Measurements from ENCODE around the gene CSTF3. TPM values are rescaled to one million over a fixed set of nuclear protein-coding genes. Genes with fewer than 3 reads are reported as not detected.

CSTF3 gene
- total RNA-seq, 1 experiment from 2014 or later, result 68.3 TPM

DNA sequence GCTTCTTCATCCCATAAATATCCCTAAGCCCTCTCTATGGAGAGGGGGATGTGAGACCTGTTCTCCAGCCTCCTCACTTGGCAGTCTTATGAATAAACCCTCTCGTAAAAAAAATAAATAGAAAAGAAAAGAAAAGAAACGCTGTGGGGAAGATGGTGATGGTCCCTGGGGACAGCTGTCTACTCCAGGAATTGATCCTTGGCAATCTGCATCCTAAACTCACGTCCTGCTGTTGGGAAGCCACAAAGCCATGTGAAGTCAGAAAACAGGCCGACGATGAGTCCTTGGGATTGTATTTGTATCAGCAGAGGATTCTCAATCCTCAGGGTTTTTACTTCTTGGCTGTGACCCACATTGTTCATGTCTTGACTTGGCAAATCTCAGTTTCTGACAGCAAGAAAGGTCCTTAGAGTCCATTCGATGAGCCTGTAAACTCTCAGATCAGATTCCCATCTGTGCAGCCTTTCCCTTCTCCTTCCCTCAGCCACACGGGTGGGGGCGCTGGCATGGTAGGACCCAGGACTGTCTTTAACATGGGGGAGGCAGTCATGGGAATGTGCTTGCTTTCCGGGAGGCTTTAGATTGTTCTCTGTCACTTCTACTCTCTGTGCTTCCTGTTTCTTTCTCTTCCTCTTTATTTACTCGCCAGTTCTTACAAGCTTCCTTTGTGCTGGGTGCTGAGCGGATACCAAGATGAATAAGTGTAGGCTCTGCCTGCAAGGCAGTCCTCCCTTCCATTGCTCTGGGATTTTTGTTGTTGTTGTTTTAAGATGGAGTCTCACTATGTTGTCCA lies 97.1 kb downstream of the CSTF3 start (continued):
- no peak for TF ChIP-seq NFE2L1 (CRISPR knock-in tag; IDR thresholded peaks at IDR 0.05)
- TF ChIP-seq ZMAT4 (CRISPR knock-in tag; IDR thresholded peaks at IDR 0.05), result no peak
- no peak for TF ChIP-seq CREB1 (CRISPR knock-in tag; IDR thresholded peaks at IDR 0.05)
- TF ChIP-seq, protein P1, sequence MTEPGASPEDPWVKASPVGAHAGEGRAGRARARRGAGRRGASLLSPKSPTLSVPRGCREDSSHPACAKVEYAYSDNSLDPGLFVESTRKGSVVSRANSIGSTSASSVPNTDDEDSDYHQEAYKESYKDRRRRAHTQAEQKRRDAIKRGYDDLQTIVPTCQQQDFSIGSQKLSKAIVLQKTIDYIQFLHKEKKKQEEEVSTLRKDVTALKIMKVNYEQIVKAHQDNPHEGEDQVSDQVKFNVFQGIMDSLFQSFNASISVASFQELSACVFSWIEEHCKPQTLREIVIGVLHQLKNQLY (CRISPR knock-in tag; IDR thresholded peaks at IDR 0.05), result no peak
- TF ChIP-seq TEAD1 (CRISPR knock-in tag; IDR thresholded peaks at IDR 0.05), result no peak

DNA sequence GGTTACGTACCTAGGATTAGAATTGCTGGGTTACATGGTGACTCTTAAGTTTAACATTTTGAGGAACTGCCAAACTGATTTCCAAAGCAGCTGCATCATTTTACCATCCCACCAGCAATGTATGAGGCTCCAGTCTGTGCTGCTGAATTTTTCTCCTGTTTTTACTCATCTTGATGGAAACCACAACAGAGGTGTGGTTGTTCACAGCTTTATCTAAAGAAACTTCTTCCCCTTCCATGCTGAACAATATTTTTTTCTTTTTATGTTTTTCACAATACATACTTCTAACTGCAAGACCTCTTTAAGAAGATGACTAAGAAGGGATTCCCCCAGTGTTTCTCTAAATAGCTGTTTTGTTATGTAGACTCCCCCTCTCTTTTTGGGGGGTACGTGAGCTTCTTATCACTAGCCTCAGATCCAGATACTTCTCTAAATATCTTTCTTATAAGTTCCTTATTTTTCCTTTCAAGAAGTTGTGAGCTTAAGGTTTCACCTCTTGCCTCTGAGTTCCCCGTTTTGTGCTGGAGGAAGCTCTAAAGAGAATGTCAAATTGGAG lies 97.9 kb downstream of the CSTF3 start:
- H3K9me3 Mint-ChIP-seq, result no peaks in the 10 kb centered on the region
- ChIA-PET CTCF (interaction anchor here (1.0 kb wide), 1 partner anchor 254 kb away, joined by 3 read pairs; no protein-coding TSS in a partner anchor), POLR2A (interaction anchor here (1.0 kb wide), 1 partner anchor 23 kb away, joined by 3 read pairs; no protein-coding TSS in a partner anchor)
- H3K36me3 Mint-ChIP-seq, result peaks cover 37% of the 10 kb centered on the region
- H3K4me3 Mint-ChIP-seq, result no peak overlapping the region
- no peak overlapping the region for H3K27ac Mint-ChIP-seq
- no peak for DNase-seq (ENCODE audit: low spot score)
- H3K27me3 Mint-ChIP-seq (ENCODE audit: low read depth), result no peaks in the 10 kb centered on the region
- TF ChIP-seq GABPB1 (CRISPR knock-in tag; IDR thresholded peaks at IDR 0.05) (no peak), ZNF138 (CRISPR knock-in tag; conservative IDR thresholded peaks at IDR 0.05) (no peak), FOXK1 (CRISPR knock-in tag; IDR thresholded peaks at IDR 0.05) (no peak), JUN (CRISPR knock-in tag; IDR thresholded peaks at IDR 0.05) (no peak), TEAD4 (CRISPR knock-in tag; IDR thresholded peaks at IDR 0.05) (no peak), GRHL2 (CRISPR knock-in tag; IDR thresholded peaks at IDR 0.05; ENCODE audit: insufficient replicate concordance, severe bottlenecking) (no peak), ZNF232 (CRISPR knock-in tag; IDR thresholded peaks at IDR 0.05) (no peak), ELF4 (CRISPR knock-in tag; IDR thresholded peaks at IDR 0.05; ENCODE audit: low read depth) (no peak), TCF7 (CRISPR knock-in tag; IDR thresholded peaks at IDR 0.05; ENCODE audit: low read depth) (no peak), ETV6 (CRISPR knock-in tag; IDR thresholded peaks at IDR 0.05) (no peak), MXD4 (CRISPR knock-in tag; IDR thresholded peaks at IDR 0.05; ENCODE audit: borderline replicate concordance) (no peak), SP1 (CRISPR knock-in tag; conservative IDR thresholded peaks at IDR 0.05) (no peak), NFYB (CRISPR knock-in tag; conservative IDR thresholded peaks at IDR 0.05; ENCODE audit: low read depth) (no peak), NR2C2 (CRISPR knock-in tag; IDR thresholded peaks at IDR 0.05) (no peak), ZNF219 (CRISPR knock-in tag; IDR thresholded peaks at IDR 0.05; ENCODE audit: borderline replicate concordance) (no peak)
- TF ChIP-seq, protein P2, sequence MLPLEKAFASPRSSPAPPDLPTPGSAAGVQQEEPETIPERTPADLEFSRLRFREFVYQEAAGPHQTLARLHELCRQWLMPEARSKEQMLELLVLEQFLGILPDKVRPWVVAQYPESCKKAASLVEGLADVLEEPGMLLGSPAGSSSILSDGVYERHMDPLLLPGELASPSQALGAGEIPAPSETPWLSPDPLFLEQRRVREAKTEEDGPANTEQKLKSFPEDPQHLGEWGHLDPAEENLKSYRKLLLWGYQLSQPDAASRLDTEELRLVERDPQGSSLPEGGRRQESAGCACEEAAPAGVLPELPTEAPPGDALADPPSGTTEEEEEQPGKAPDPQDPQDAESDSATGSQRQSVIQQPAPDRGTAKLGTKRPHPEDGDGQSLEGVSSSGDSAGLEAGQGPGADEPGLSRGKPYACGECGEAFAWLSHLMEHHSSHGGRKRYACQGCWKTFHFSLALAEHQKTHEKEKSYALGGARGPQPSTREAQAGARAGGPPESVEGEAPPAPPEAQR (CRISPR knock-in tag; IDR thresholded peaks at IDR 0.05), result no peak
- TF ChIP-seq, protein P3, sequence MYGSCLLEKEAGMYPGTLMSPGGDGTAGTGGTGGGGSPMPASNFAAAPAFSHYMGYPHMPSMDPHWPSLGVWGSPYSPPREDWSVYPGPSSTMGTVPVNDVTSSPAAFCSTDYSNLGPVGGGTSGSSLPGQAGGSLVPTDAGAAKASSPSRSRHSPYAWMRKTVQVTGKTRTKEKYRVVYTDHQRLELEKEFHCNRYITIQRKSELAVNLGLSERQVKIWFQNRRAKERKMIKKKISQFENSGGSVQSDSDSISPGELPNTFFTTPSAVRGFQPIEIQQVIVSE (CRISPR knock-in tag; IDR thresholded peaks at IDR 0.05; ENCODE audit: borderline replicate concordance), result no peak
- TF ChIP-seq, protein P4, sequence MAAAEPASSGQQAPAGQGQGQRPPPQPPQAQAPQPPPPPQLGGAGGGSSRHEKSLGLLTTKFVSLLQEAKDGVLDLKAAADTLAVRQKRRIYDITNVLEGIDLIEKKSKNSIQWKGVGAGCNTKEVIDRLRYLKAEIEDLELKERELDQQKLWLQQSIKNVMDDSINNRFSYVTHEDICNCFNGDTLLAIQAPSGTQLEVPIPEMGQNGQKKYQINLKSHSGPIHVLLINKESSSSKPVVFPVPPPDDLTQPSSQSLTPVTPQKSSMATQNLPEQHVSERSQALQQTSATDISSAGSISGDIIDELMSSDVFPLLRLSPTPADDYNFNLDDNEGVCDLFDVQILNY (CRISPR knock-in tag; IDR thresholded peaks at IDR 0.05), result no peak
- TF ChIP-seq, protein P5, sequence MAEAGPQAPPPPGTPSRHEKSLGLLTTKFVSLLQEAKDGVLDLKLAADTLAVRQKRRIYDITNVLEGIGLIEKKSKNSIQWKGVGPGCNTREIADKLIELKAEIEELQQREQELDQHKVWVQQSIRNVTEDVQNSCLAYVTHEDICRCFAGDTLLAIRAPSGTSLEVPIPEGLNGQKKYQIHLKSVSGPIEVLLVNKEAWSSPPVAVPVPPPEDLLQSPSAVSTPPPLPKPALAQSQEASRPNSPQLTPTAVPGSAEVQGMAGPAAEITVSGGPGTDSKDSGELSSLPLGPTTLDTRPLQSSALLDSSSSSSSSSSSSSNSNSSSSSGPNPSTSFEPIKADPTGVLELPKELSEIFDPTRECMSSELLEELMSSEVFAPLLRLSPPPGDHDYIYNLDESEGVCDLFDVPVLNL (CRISPR knock-in tag; IDR thresholded peaks at IDR 0.05; ENCODE audit: borderline replicate concordance, low read depth), result no peak
- ATAC-seq, result no peak
- peaks cover 36% of the 10 kb centered on the region for H3K4me1 Mint-ChIP-seq

Data from WTC11 (cell line).